ENCODE results near the gene MAL. TPM values are rescaled to one million over a fixed set of nuclear protein-coding genes. Genes with fewer than 3 reads are reported as not detected.

Gene MAL
- total and polyA plus RNA-seq, 2 of the 13 experiments (the other 11 are each of a cell fraction or from before 2014, with no cell fraction given) = not detected

DNA sequence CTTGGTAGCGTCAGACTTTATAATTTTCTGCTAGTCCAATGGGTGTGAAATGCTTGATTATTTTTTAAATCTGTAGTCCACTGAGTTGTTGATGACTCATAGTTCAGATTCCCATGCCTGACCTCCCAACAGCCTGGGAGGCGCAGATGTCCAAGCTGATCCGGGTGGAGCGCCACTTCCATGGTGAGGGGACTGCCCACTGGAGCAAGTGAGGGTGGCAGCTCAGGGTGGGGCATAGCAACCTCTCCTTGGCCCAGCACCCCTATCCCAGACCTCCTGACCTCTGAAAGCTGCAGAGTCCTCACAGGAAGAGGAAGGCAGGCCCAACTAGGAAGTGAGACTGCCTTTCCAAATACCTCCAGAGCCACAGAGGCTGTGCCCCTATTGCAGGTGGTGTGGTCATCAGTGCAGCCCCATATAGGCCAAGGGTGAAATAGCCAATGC is 4.4 kb downstream of the MAL start:
- Histone ChIP-seq H3K79me2 (ENCODE audit: insufficient read depth, low read length) (no peaks in the 10 kb centered on the region), H3K27me3 (ENCODE audit: control insufficient read depth in 1 of 2, insufficient read depth in 2 of 2, low read length in 2 of 2) (peaks cover 15 to 87% of the 10 kb centered on the region in 2 experiments)
- no peak for ATAC-seq

More for the DNA sequence above, 4.4 kb downstream of the MAL start:
- no peak overlapping the region for H3K4me2 ChIP-seq (ENCODE audit: low read depth, low read length)
- CTCF ChIA-PET (ENCODE audit: low intra/inter-chr PET ratio, low total read pairs) = no interaction called here
- in situ Hi-C loops (cut with HindIII; ENCODE audit: extremely low pct_ligation_motif_present, low pct_unique_long_range_greater_than_20kb) = loop anchor here (10.0 kb wide), 1 partner anchor 45 kb away; no protein-coding TSS in a partner anchor
- no peak overlapping the region for H2AFZ ChIP-seq (ENCODE audit: low read length)
- no peaks in the 10 kb centered on the region for H4K20me1 ChIP-seq (ENCODE audit: insufficient read depth, low read length)
- BruUV-seq (replicated peaks) = no TSS peak
- no peak overlapping the region for H3K27ac ChIP-seq (ENCODE audit: extremely low read length, insufficient read depth, low read length)
- H3K4me3 ChIP-seq (replicated peaks in 1 of 3; ENCODE audit: insufficient read depth in 1 of 3, low read depth in 2 of 3, low read length in 3 of 3) = no peak overlapping the region
- H3K4me1 ChIP-seq (ENCODE audit: insufficient read depth, low read length) = peaks cover 5% of the 10 kb centered on the region; the same call in 1 of the 2 replicates
- no peak for DNase-seq (ENCODE audit: low spot score)
- WGBS (ENCODE audit: low lambda C conversion rate) = 53% methylated on average over 4 of the region's 4 CpGs
- TF ChIP-seq MBNL3 (CRISPR knock-in tag; conservative IDR thresholded peaks at IDR 0.05) (no peak), SRSF4 (IDR thresholded peaks at IDR 0.05; ENCODE audit: low read depth, low read length, poor library complexity, severe bottlenecking) (no peak), ZNF883 (CRISPR knock-in tag; IDR thresholded peaks at IDR 0.05; ENCODE audit: not compliant biosample characterization) (no peak), POLR2A (IDR thresholded peaks at IDR 0.05; ENCODE audit: insufficient read depth in 1 of 2, low read depth in 2 of 2, low read length in 2 of 2) (no peak), ARHGAP35 (CRISPR knock-in tag; IDR thresholded peaks at IDR 0.05; ENCODE audit: borderline replicate concordance) (no peak), ZNF17 (CRISPR knock-in tag; IDR thresholded peaks at IDR 0.05) (no peak), HNF4A (CRISPR knock-in tag; IDR thresholded peaks at IDR 0.05) (no peak), CAMTA2 (CRISPR knock-in tag; IDR thresholded peaks at IDR 0.05; ENCODE audit: borderline replicate concordance) (no peak), TOE1 (CRISPR knock-in tag; IDR thresholded peaks at IDR 0.05) (no peak), ZFP90 (CRISPR knock-in tag; IDR thresholded peaks at IDR 0.05; ENCODE audit: borderline replicate concordance) (no peak), ZNF782 (CRISPR knock-in tag; IDR thresholded peaks at IDR 0.05; ENCODE audit: borderline replicate concordance) (no peak)
- TF ChIP-seq, protein P1, sequence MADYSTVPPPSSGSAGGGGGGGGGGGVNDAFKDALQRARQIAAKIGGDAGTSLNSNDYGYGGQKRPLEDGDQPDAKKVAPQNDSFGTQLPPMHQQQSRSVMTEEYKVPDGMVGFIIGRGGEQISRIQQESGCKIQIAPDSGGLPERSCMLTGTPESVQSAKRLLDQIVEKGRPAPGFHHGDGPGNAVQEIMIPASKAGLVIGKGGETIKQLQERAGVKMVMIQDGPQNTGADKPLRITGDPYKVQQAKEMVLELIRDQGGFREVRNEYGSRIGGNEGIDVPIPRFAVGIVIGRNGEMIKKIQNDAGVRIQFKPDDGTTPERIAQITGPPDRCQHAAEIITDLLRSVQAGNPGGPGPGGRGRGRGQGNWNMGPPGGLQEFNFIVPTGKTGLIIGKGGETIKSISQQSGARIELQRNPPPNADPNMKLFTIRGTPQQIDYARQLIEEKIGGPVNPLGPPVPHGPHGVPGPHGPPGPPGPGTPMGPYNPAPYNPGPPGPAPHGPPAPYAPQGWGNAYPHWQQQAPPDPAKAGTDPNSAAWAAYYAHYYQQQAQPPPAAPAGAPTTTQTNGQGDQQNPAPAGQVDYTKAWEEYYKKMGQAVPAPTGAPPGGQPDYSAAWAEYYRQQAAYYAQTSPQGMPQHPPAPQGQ (CRISPR knock-in tag; IDR thresholded peaks at IDR 0.05; ENCODE audit: borderline replicate concordance) = no peak
- TF ChIP-seq, protein P2, sequence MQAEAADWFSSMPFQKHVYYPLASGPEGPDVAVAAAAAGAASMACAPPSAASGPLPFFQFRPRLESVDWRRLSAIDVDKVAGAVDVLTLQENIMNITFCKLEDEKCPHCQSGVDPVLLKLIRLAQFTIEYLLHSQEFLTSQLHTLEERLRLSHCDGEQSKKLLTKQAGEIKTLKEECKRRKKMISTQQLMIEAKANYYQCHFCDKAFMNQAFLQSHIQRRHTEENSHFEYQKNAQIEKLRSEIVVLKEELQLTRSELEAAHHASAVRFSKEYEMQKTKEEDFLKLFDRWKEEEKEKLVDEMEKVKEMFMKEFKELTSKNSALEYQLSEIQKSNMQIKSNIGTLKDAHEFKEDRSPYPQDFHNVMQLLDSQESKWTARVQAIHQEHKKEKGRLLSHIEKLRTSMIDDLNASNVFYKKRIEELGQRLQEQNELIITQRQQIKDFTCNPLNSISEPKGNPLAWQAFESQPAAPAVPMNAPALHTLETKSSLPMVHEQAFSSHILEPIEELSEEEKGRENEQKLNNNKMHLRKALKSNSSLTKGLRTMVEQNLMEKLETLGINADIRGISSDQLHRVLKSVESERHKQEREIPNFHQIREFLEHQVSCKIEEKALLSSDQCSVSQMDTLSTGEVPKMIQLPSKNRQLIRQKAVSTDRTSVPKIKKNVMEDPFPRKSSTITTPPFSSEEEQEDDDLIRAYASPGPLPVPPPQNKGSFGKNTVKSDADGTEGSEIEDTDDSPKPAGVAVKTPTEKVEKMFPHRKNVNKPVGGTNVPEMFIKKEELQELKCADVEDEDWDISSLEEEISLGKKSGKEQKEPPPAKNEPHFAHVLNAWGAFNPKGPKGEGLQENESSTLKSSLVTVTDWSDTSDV (CRISPR knock-in tag; IDR thresholded peaks at IDR 0.05) = no peak
- intact Hi-C loops (cut with micrococcal nuclease; ENCODE audit: unreplicated experiment) = no loop called here
- no peaks in the 10 kb centered on the region for H3K9me3 ChIP-seq (ENCODE audit: low read length)
- POLR2A ChIA-PET = no interaction called here
- no peaks in the 10 kb centered on the region for H3K36me3 ChIP-seq (replicated peaks in 1 of 2; ENCODE audit: control insufficient read depth in 1 of 2, insufficient read depth in 2 of 2, low read length in 2 of 2)
- H3K9ac ChIP-seq (ENCODE audit: insufficient read depth, low read depth, low read length) = no peak overlapping the region
- no peak for FAIRE-seq

Measured in HepG2 (cell line).